Progenitor cell of endocrine pancreas (in vitro differentiated cells): ENCODE data around the gene FAM114A1. TPM values are rescaled to one million over a fixed set of nuclear protein-coding genes. Genes with fewer than 3 reads are reported as not detected.
"Not testable (repeated sequence)": the region's sequence is repeated elsewhere in the genome, so short reads cannot be mapped to it uniquely, and the experiment has no call there.

Experiments used
- DNase-seq: peaks from one replicate; pipeline ENCODE4 v3.0.0; 2021; ENCODE audit warnings: low spot score; ENCODE audit not compliant: unreplicated experiment
- H3K27ac Mint-ChIP-seq: 2 replicates; pipeline ENCODE4 v1.8.0; 2021; ENCODE audit warnings: mild to moderate bottlenecking, moderate library complexity, mixed read lengths
- H3K27me3 Mint-ChIP-seq: 2 replicates; pipeline ENCODE4 v1.8.0; 2021; ENCODE audit warnings: mixed read lengths
- H3K36me3 Mint-ChIP-seq: 2 replicates; pipeline ENCODE4 v1.8.0; 2022; ENCODE audit warnings: mixed read lengths; ENCODE audit not compliant: insufficient read depth
- H3K4me1 Mint-ChIP-seq: 2 replicates; pipeline ENCODE4 v1.8.0; 2021; ENCODE audit warnings: low read depth, mixed read lengths
- H3K4me3 Mint-ChIP-seq: 2 replicates; pipeline ENCODE4 v1.8.0; 2021; ENCODE audit warnings: low read depth, mild to moderate bottlenecking, moderate library complexity, mixed read lengths
- H3K9me3 Mint-ChIP-seq: 2 replicates; pipeline ENCODE4 v1.8.0; 2021; ENCODE audit warnings: low read depth, mixed read lengths
- total RNA-seq: library from RNA; stranded (reverse); gene quantifications from 2 replicates; pipeline ENCODE4 v1.2.1, GENCODE V29; 2021
- TF ChIP-seq, protein P1 (sequence below): fragments of 200-600 bp; sonication (generic); IDR thresholded peaks from one replicate; pipeline ENCODE4 v1.5.0; 2021; ENCODE audit warnings: antibody characterized with exemption, mild to moderate bottlenecking; ENCODE audit not compliant: unreplicated experiment

Gene FAM114A1
- total RNA-seq, 1 donor from 2014 or later = 32.6 TPM

DNA sequence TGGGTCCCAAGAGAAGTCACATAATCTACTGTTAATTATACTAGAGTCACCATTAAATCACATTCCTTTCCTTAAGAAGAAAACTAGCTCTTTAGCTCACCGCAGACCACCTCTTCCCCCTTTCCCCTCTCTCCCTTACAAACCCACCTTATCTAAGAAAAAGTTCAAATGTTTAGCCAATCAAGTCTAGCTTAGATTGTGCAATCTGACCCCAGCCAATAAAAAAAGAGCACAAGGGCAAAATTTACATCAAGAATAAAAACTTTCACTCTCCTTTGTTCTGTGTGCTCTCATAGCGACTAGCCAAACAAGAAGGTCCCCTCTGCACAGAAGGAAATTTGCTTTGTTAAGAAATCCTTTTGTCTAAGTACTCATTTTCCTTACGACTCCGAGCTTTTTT lies 88.4 kb downstream of the FAM114A1 start:
- DNase-seq = no peak
- Mint-ChIP-seq H3K4me3 (no peak overlapping the region), H3K27me3 (peaks cover 7% of the 10 kb centered on the region), H3K9me3 (peaks cover 5% of the 10 kb centered on the region), H3K36me3 (no peaks in the 10 kb centered on the region), H3K4me1 (peaks cover 9% of the 10 kb centered on the region), H3K27ac (no peak overlapping the region)
- TF ChIP-seq, protein P1, sequence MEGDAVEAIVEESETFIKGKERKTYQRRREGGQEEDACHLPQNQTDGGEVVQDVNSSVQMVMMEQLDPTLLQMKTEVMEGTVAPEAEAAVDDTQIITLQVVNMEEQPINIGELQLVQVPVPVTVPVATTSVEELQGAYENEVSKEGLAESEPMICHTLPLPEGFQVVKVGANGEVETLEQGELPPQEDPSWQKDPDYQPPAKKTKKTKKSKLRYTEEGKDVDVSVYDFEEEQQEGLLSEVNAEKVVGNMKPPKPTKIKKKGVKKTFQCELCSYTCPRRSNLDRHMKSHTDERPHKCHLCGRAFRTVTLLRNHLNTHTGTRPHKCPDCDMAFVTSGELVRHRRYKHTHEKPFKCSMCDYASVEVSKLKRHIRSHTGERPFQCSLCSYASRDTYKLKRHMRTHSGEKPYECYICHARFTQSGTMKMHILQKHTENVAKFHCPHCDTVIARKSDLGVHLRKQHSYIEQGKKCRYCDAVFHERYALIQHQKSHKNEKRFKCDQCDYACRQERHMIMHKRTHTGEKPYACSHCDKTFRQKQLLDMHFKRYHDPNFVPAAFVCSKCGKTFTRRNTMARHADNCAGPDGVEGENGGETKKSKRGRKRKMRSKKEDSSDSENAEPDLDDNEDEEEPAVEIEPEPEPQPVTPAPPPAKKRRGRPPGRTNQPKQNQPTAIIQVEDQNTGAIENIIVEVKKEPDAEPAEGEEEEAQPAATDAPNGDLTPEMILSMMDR = no peak

DNA sequence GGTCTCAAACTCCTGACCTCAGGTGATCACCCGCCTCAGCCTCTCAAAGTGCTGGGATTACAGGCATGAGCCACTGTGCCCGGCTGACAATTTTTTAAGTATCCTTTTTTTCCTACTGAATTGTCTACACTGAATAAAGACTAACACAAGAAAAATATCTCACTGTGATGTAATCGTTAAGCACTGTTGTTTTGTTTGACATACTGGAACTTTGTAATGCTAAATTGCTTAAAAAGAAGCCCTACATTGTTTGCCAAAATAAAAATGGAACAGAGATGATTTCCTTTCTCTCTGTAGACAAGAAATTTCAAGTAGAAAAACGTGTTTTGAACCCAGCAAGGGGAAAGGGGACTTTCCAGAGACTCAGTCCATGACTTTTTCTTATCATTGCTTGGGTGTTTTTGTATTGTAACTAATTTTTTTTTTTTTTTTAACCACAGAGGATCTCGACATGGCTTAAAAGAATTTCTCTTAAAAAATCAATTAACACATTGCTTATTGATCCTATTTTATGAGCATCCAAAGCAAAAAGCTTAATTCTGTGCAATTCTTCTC lies 89.7 kb downstream of the FAM114A1 start:
- H3K4me3 Mint-ChIP-seq = no peak overlapping the region
- peaks cover 13% of the 10 kb centered on the region for H3K9me3 Mint-ChIP-seq
- H3K36me3 Mint-ChIP-seq = no peaks in the 10 kb centered on the region
- peaks cover 9% of the 10 kb centered on the region for H3K4me1 Mint-ChIP-seq
- TF ChIP-seq, protein P1 = no peak
- no peak for DNase-seq
- peaks cover 7% of the 10 kb centered on the region for H3K27me3 Mint-ChIP-seq
- no peak overlapping the region for H3K27ac Mint-ChIP-seq

DNA sequence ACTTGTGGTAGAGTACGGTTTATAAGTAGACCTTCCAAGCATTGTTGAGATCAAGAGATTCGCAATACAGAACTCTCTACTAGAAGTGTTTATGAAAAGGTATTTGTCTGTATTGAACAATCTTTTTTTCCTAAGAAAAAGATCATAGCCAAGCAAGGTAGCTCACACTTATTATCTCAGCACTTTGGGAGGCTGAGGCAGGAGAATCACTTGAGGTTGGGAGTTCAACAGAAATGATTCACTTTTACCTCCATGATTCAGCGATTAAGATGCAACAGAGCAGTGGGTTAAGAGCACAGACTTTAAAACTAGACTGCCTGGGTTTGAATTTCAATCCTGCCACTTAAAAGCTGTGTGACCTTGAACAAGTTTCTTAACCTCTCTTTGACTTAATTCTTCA lies 90.3 kb downstream of the FAM114A1 start:
- peaks cover 9% of the 10 kb centered on the region for H3K4me1 Mint-ChIP-seq
- no peak overlapping the region for H3K4me3 Mint-ChIP-seq
- H3K27ac Mint-ChIP-seq = no peak overlapping the region
- peaks cover 7% of the 10 kb centered on the region for H3K27me3 Mint-ChIP-seq
- H3K9me3 Mint-ChIP-seq = peaks cover 13% of the 10 kb centered on the region
- TF ChIP-seq, protein P1 = no peak
- H3K36me3 Mint-ChIP-seq = no peaks in the 10 kb centered on the region
- DNase-seq = no peak

DNA sequence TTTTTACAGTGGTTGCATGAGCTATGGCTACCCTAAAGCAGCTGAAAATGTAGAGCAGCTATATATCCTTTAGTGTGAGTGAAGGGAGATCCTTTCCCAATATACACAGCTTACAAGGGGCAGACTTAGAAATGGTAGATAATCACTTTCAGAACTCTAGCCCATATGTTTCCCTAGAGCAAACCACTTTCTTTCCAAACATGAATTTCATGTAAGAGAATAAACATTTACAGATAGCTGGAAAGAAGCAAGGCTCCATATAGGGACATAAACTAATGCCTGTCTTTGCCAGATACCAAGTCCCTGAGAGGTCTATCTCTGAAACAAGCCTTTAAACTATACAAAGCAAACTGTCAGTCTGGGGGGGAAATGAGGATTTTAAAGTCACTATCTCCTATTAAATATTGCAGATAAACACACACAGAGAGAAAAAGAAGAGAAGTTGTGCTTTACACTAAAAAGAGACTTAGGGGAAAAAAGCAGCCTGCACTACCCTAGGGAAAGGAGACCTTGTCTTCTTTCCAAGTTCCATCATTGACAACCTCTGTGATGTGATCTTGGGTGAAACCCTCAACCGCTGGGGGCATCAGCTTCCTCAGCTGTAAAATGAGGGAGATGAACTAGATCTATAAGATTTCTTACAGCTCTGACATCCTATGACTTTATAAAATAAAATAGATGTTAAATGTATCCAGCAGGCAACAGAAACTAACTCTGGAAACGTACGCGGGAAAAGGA lies 91.0 kb downstream of the FAM114A1 start:
- peaks cover 13% of the 10 kb centered on the region for H3K9me3 Mint-ChIP-seq
- peaks cover 9% of the 10 kb centered on the region for H3K4me1 Mint-ChIP-seq
- TF ChIP-seq, protein P1 = no peak
- no peak for DNase-seq
- no peaks in the 10 kb centered on the region for H3K36me3 Mint-ChIP-seq
- peaks cover 2% of the 10 kb centered on the region for H3K27me3 Mint-ChIP-seq
- no peak overlapping the region for H3K27ac Mint-ChIP-seq
- no peak overlapping the region for H3K4me3 Mint-ChIP-seq

DNA sequence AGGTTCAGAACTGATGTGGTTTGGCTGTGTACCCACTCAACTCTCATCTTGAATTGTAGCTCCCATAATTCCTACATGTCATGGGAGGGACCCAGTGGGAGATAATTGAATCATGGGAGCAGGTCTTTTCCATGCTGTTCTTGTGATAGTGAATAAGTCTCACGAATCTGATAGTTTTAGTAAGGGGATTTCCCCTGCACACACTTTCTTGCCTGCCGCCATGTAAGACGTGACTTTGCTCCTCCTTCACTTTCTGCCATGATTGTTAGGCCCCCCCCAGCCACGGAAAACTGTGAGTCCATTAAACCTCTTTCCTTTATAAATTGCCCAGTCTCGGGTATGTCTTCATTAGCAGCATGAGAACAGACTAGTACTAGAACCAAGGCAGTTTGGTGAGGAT lies 91.6 kb downstream of the FAM114A1 start:
- H3K4me1 Mint-ChIP-seq, H3K27ac Mint-ChIP-seq, DNase-seq, H3K4me3 Mint-ChIP-seq, H3K36me3 Mint-ChIP-seq, H3K27me3 Mint-ChIP-seq: not testable (repeated sequence)
- peaks cover 13% of the 10 kb centered on the region for H3K9me3 Mint-ChIP-seq
